HG03342 (cell line): ENCODE data around the gene MPHOSPH9.
A peak's percentile ranks its signal among the peaks of the same experiment; 100 is the strongest.
"Not testable (repeated sequence)": the region's sequence is repeated elsewhere in the genome, so short reads cannot be mapped to it uniquely, and the experiment has no call there.

ENCODE experiments used
- ATAC-seq: cut with Tn5 transposase; IDR thresholded peaks from one replicate; pipeline ENCODE4 v1.9.1; 2021; ENCODE audit warnings: mild to moderate bottlenecking, moderate library complexity; ENCODE audit not compliant: unreplicated experiment

The MPHOSPH9 gene

GRCh38 chr12:123227581-123228258 is 5.2 kb downstream of the MPHOSPH9 start:
- ATAC-seq, result no peak

- ATAC-seq, result no peak
Observed at GRCh38 chr12:123225443-123225842, 7.5 kb downstream of the MPHOSPH9 start.

GRCh38 chr12:123223241-123223668 is 9.7 kb downstream of the MPHOSPH9 start:
- ATAC-seq, result no peak

GRCh38 chr12:123207815-123208214 is 25.1 kb downstream of the MPHOSPH9 start:
- not testable (repeated sequence) for ATAC-seq

- ATAC-seq, result not testable (repeated sequence)
Observed at GRCh38 chr12:123206794-123207193, 26.1 kb downstream of the MPHOSPH9 start.

GRCh38 chr12:123200414-123200813 is 32.5 kb downstream of the MPHOSPH9 start:
- ATAC-seq, result no peak

GRCh38 chr12:123199936-123200335 is 33.0 kb downstream of the MPHOSPH9 start:
- ATAC-seq, result no peak

GRCh38 chr12:123187637-123188036 is 45.3 kb downstream of the MPHOSPH9 start:
- ATAC-seq, result no peak

GRCh38 chr12:123180171-123180570 is 52.8 kb downstream of the MPHOSPH9 start:
- ATAC-seq, result no peak

- ATAC-seq, result no peak
Observed at GRCh38 chr12:123171967-123172366, 61.0 kb downstream of the MPHOSPH9 start.

- no peak for ATAC-seq
Observed at GRCh38 chr12:123167329-123167728, 65.6 kb downstream of the MPHOSPH9 start.

- no peak for ATAC-seq
Observed at GRCh38 chr12:123165537-123165936, 67.4 kb downstream of the MPHOSPH9 start.

- no peak for ATAC-seq
Observed at GRCh38 chr12:123164710-123165261, 68.2 kb downstream of the MPHOSPH9 start.

- ATAC-seq, result no peak
Observed at GRCh38 chr12:123164222-123164621, 68.7 kb downstream of the MPHOSPH9 start.

- no peak for ATAC-seq
Observed at GRCh38 chr12:123163227-123163626, 69.7 kb downstream of the MPHOSPH9 start.

GRCh38 chr12:123160801-123161487 is 72.0 kb downstream of the MPHOSPH9 start:
- ATAC-seq, result no peak

- ATAC-seq, result no peak
Observed at GRCh38 chr12:123153906-123154305, 79.0 kb downstream of the MPHOSPH9 start.

- no peak for ATAC-seq
Observed at GRCh38 chr12:123152833-123153232, 80.1 kb downstream of the MPHOSPH9 start.

- ATAC-seq, result no peak
Observed at GRCh38 chr12:123151457-123152454, 81.2 kb downstream of the MPHOSPH9 start.

- peak; percentile 66 for ATAC-seq
Observed at GRCh38 chr12:123150744-123151456, 82.0 kb downstream of the MPHOSPH9 start, which contains the start of gene PITPNM2. PITPNM2 (minus strand) TSS chr12:123151090; CDS start chr12:123034590, 116,500 bp downstream.
